A673 (cell line): Measurements from ENCODE around the gene EAF1.

Experiments
- EZH2 ChIP-seq: fragments of 200-600 bp; sonication (generic); IDR thresholded peaks from 2 replicates; pipeline ENCODE4 v1.6.1; 2017; ENCODE audit warnings: borderline replicate concordance, low read depth, mild to moderate bottlenecking, mixed read lengths, antibody characterized with exemption, low read length; ENCODE audit not compliant: poor library complexity, severe bottlenecking
- TF ChIP-seq, protein P1 (sequence below): fragments of 300-800, 200-600 bp; sonication (generic); conservative IDR thresholded peaks from 2 replicates; pipeline ENCODE4 v1.5.1; 2017; ENCODE audit warnings: low read depth, mild to moderate bottlenecking, antibody characterized with exemption, low read length, moderate library complexity, mixed read lengths

DNA sequence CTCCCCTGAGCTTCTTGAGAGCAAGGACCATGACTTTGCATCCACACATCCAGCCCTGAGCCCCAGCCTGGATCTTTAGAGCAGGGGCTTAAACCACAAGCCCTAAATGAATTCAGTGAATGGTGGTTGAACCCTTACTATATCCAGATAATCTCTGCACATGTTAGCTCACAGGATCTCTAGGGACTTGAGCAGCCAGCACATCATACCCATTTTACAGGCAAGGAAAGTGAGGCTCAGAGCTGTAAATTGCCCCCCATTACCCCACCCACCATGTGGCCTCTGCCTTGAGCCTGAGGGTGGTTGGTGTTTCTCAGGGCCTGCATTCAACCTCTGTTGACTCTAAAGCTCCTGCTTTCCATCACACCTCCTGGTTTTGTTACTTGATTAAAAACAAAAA is 27.6 kb downstream of the EAF1 start:
- TF ChIP-seq, protein P1, sequence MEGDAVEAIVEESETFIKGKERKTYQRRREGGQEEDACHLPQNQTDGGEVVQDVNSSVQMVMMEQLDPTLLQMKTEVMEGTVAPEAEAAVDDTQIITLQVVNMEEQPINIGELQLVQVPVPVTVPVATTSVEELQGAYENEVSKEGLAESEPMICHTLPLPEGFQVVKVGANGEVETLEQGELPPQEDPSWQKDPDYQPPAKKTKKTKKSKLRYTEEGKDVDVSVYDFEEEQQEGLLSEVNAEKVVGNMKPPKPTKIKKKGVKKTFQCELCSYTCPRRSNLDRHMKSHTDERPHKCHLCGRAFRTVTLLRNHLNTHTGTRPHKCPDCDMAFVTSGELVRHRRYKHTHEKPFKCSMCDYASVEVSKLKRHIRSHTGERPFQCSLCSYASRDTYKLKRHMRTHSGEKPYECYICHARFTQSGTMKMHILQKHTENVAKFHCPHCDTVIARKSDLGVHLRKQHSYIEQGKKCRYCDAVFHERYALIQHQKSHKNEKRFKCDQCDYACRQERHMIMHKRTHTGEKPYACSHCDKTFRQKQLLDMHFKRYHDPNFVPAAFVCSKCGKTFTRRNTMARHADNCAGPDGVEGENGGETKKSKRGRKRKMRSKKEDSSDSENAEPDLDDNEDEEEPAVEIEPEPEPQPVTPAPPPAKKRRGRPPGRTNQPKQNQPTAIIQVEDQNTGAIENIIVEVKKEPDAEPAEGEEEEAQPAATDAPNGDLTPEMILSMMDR = no peak
- TF ChIP-seq EZH2 = no peak
